Sigmoid colon (tissue), 4 donors: ENCODE data around the gene NUP85.

Source experiments
- CTCF ChIP-seq, 4 experiments: fragments of 450-650 bp in 3 of 4; fragments of 200-600 bp in 1 of 4; IDR thresholded peaks; one replicate each; pipeline ENCODE4 v1.5.1; 2016 to 2019; ENCODE audit warnings: antibody characterized with exemption in 4 of 4, mild to moderate bottlenecking in 3 of 4, moderate library complexity in 2 of 4
- POLR2AphosphoS5 ChIP-seq, 4 donors: sonication (generic); formaldehyde crosslinking; IDR thresholded peaks; one replicate each; pipeline ENCODE4 v1.6.1; 2017; ENCODE audit warnings: antibody characterized with exemption in 4 of 4

- TF ChIP-seq CTCF (IDR thresholded peaks at IDR 0.05), result no peak
- TF ChIP-seq POLR2AphosphoS5 (IDR thresholded peaks at IDR 0.05), result no peak
These were observed 26.4 kb downstream of the NUP85 start for GRCh38 chr17:75231741-75232464.
